Spleen (tissue), 7 donors: Measurements from ENCODE around the gene MYH7.

ENCODE experiments used
- CTCF ChIP-seq, 11 experiments: fragments of 200-600 bp in 7 of 11; fragments of 450-650 bp in 4 of 11; sonication (generic) in 4 of 11; IDR thresholded peaks in 8 of 11; conservative IDR thresholded peaks in 3 of 11; 1 replicate in 7 of 11; 2 replicates in 4 of 11; pipeline versions ENCODE4 v1.4.0 to v1.8.0; 2016 to 2021; ENCODE audit warnings: antibody characterized with exemption in 11 of 11, inconsistent platforms in 4 of 11, mild to moderate bottlenecking in 1 of 11
- POLR2A ChIP-seq, 3 donors: fragments of 450-650 bp; IDR thresholded peaks; one replicate each; pipeline ENCODE4 v1.5.1; 2017; ENCODE audit warnings: antibody characterized with exemption in 3 of 3, mild to moderate bottlenecking in 1 of 3
- donor health status: DM: no; HTN: no; CAD: no; lungs with moderate emphysema.
- donor health status: DM: no; HTN: no; CAD: no.
- donor health status: DM: no; HTN: no; CAD: no.

GRCh38 chr14:23439107-23439835 is 3.8 kb upstream of the MYH7 start:
- TF ChIP-seq CTCF (IDR thresholded peaks at IDR 0.05 in 8 of 11, conservative IDR thresholded peaks at IDR 0.05 in 3 of 11) (no peak), POLR2A (IDR thresholded peaks at IDR 0.05) (no peak)
